Ishikawa (cell line): ENCODE measurements around the gene IL1F10.

Experiments
- CEBPB ChIP-seq: IDR thresholded peaks from 2 replicates; pipeline ENCODE4 v1.6.1; 2012
- CREB1 ChIP-seq: IDR thresholded peaks from 2 replicates; pipeline ENCODE4 v1.6.1; 2012; ENCODE audit warnings: low read depth
- EGR1 ChIP-seq: IDR thresholded peaks from 2 replicates; pipeline ENCODE4 v1.6.1; 2012
- EP300 ChIP-seq: IDR thresholded peaks from 2 replicates; pipeline ENCODE4 v1.6.1; 2012; ENCODE audit warnings: borderline replicate concordance
- FOXM1 ChIP-seq: IDR thresholded peaks from 2 replicates; pipeline ENCODE4 v1.6.1; 2012; ENCODE audit warnings: low read depth, borderline replicate concordance
- NFIC ChIP-seq: IDR thresholded peaks from 2 replicates; pipeline ENCODE4 v1.6.1; 2012
- RAD21 ChIP-seq: IDR thresholded peaks from 2 replicates; pipeline ENCODE4 v1.6.1; 2012; ENCODE audit warnings: low read depth
- TAF1 ChIP-seq: IDR thresholded peaks from 2 replicates; pipeline ENCODE4 v1.6.1; 2012; ENCODE audit warnings: low read depth, mild to moderate bottlenecking
- TCF12 ChIP-seq: IDR thresholded peaks from 2 replicates; pipeline ENCODE4 v1.6.1; 2012; ENCODE audit warnings: low read depth
- TEAD4 ChIP-seq: IDR thresholded peaks from 2 replicates; pipeline ENCODE4 v1.6.1; 2012
- YY1 ChIP-seq: IDR thresholded peaks from 2 replicates; pipeline ENCODE4 v1.6.1; 2012; ENCODE audit warnings: low read depth
- ZBTB7A ChIP-seq: IDR thresholded peaks from 2 replicates; pipeline ENCODE4 v1.6.1; 2012; ENCODE audit warnings: low read depth
- TF ChIP-seq, protein P1 (sequence below): IDR thresholded peaks from 2 replicates; pipeline ENCODE4 v1.6.1; 2012
- TF ChIP-seq, protein P2 (sequence below): IDR thresholded peaks from 2 replicates; pipeline ENCODE4 v1.6.1; 2012; ENCODE audit warnings: low read depth, mild to moderate bottlenecking
- TF ChIP-seq, protein P3 (sequence below): IDR thresholded peaks from 2 replicates; pipeline ENCODE4 v1.6.1; 2012

Gene IL1F10

GRCh38 chr2:113089916-113090315 is 22.1 kb downstream of the IL1F10 start:
- no peak for TF ChIP-seq TCF12
- TF ChIP-seq FOXM1, result no peak
- TF ChIP-seq CREB1, result no peak
- TF ChIP-seq TEAD4, result no peak
- no peak for TF ChIP-seq ZBTB7A
- TF ChIP-seq, protein P1, sequence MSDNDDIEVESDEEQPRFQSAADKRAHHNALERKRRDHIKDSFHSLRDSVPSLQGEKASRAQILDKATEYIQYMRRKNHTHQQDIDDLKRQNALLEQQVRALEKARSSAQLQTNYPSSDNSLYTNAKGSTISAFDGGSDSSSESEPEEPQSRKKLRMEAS, result no peak
- TF ChIP-seq YY1, result no peak
- TF ChIP-seq RAD21, result no peak
- TF ChIP-seq, protein P2, sequence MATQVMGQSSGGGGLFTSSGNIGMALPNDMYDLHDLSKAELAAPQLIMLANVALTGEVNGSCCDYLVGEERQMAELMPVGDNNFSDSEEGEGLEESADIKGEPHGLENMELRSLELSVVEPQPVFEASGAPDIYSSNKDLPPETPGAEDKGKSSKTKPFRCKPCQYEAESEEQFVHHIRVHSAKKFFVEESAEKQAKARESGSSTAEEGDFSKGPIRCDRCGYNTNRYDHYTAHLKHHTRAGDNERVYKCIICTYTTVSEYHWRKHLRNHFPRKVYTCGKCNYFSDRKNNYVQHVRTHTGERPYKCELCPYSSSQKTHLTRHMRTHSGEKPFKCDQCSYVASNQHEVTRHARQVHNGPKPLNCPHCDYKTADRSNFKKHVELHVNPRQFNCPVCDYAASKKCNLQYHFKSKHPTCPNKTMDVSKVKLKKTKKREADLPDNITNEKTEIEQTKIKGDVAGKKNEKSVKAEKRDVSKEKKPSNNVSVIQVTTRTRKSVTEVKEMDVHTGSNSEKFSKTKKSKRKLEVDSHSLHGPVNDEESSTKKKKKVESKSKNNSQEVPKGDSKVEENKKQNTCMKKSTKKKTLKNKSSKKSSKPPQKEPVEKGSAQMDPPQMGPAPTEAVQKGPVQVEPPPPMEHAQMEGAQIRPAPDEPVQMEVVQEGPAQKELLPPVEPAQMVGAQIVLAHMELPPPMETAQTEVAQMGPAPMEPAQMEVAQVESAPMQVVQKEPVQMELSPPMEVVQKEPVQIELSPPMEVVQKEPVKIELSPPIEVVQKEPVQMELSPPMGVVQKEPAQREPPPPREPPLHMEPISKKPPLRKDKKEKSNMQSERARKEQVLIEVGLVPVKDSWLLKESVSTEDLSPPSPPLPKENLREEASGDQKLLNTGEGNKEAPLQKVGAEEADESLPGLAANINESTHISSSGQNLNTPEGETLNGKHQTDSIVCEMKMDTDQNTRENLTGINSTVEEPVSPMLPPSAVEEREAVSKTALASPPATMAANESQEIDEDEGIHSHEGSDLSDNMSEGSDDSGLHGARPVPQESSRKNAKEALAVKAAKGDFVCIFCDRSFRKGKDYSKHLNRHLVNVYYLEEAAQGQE, result no peak
- TF ChIP-seq EGR1, result no peak
- TF ChIP-seq NFIC, result no peak
- TF ChIP-seq CEBPB, result no peak
- no peak for TF ChIP-seq TAF1
- TF ChIP-seq, protein P3, sequence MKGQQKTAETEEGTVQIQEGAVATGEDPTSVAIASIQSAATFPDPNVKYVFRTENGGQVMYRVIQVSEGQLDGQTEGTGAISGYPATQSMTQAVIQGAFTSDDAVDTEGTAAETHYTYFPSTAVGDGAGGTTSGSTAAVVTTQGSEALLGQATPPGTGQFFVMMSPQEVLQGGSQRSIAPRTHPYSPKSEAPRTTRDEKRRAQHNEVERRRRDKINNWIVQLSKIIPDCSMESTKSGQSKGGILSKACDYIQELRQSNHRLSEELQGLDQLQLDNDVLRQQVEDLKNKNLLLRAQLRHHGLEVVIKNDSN, result no peak
- TF ChIP-seq EP300, result no peak

GRCh38 chr2:113091231-113091896 is 23.6 kb downstream of the IL1F10 start:
- TF ChIP-seq, protein P3, result no peak
- no peak for TF ChIP-seq TCF12
- TF ChIP-seq TAF1, result no peak

DNA sequence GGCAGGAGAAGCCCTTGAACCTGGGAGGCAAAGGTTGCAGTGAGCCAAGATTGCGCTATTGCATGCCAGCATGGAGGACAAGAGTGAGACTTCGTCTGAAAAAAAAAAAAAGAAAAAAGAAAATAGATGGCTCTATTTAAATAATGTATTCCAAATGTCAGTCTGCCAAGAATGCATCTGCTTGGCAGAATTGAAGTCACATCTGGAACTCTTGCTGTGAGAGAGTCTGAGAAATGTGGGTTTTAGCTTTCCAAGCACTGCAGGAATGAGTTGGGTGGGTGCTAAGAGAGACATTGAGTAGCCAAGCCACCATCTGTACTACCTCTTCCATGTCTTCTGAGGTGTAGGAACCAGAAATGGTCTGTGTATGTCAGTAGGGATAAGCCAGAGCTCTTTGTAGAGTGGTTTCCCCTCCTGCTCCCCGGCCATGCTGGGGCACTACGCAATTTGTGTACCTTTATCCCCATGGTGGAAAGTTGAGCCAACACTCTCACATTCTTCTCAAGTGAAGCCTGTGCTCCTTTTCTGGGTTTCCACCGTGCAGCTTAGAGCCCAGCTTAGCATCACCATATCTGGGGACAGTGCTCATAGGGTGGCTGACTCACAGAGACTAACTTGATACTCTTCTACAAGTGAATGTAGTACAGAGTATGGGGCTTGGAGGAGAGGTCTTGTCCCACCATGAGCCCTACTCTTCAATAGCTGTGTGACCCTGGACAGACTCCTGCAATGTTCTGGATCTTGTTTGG is 25.3 kb downstream of the IL1F10 start:
- TF ChIP-seq CEBPB (no peak), ZBTB7A (no peak), EP300 (no peak), TAF1 (no peak), TCF12 (no peak), FOXM1 (no peak), EGR1 (no peak), YY1 (no peak), CREB1 (no peak), RAD21 (no peak), NFIC (no peak), TEAD4 (no peak)
- TF ChIP-seq, protein P1, result no peak
- TF ChIP-seq, protein P2, result no peak
- TF ChIP-seq, protein P3, result no peak

GRCh38 chr2:113093613-113093977 is 25.8 kb downstream of the IL1F10 start:
- TF ChIP-seq TEAD4, result no peak
- no peak for TF ChIP-seq NFIC
- TF ChIP-seq CREB1, result no peak
- TF ChIP-seq, protein P1, result no peak
- TF ChIP-seq, protein P2, result no peak
